PFSK-1 (cell line): ENCODE results near the gene PIAS4.

ENCODE experiments used
- FOXP2 ChIP-seq: optimal IDR thresholded peaks from 2 replicates; pipeline ENCODE3; 2011; ENCODE audit warnings: borderline replicate concordance, control low read depth, inconsistent platforms; ENCODE audit not compliant: insufficient read depth; ENCODE audit errors: extremely low read length, extremely low read depth
- POLR2AphosphoS5 ChIP-seq: IDR thresholded peaks from 2 replicates; pipeline ENCODE4 v1.6.1; 2012; ENCODE audit warnings: low read depth, mild to moderate bottlenecking, control low read depth, low read length, moderate library complexity
- SIN3A ChIP-seq: IDR thresholded peaks from 2 replicates; pipeline ENCODE4 v1.6.1; 2012; ENCODE audit warnings: mild to moderate bottlenecking, low read length, moderate library complexity, borderline replicate concordance; ENCODE audit not compliant: insufficient read depth
- TAF1 ChIP-seq: IDR thresholded peaks from 2 replicates; pipeline ENCODE4 v1.6.1; 2012; ENCODE audit warnings: low read length, control low read depth, borderline replicate concordance; ENCODE audit not compliant: insufficient read depth
- TF ChIP-seq, protein P1 (sequence below), 2 experiments: IDR thresholded peaks; 2 replicates each; pipeline versions ENCODE4 v1.6.1 to v1.8.0; 2011 to 2012; ENCODE audit warnings: low read depth in 2 of 2, low read length in 2 of 2, control low read depth in 1 of 2, inconsistent platforms in 1 of 2, mild to moderate bottlenecking in 1 of 2, moderate library complexity in 1 of 2; ENCODE audit not compliant: insufficient read depth in 1 of 2

Gene PIAS4

DNA sequence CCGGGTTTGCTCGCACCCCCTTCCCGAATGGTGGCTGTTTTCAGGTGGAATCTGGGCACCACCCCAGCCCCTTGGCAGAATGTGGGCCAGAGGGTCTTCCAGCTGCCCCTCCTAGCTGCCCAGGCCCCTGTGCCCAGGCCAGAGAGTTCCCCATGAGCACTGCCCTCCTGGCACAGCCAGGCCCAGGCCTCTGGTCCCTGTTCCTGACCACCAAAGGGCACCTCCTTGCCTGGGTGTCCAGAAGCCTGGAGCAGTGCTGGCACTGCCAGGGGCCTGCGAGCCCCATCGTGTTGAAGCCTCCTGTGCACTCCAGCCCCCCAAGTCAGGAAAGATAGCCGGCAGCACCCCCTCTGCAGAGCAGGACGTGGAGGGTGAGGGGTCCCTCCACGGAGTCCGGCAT is 23.4 kb downstream of the PIAS4 start:
- TF ChIP-seq POLR2AphosphoS5 (no peak), TAF1 (no peak), FOXP2 (no peak), SIN3A (no peak)
- TF ChIP-seq, protein P1, sequence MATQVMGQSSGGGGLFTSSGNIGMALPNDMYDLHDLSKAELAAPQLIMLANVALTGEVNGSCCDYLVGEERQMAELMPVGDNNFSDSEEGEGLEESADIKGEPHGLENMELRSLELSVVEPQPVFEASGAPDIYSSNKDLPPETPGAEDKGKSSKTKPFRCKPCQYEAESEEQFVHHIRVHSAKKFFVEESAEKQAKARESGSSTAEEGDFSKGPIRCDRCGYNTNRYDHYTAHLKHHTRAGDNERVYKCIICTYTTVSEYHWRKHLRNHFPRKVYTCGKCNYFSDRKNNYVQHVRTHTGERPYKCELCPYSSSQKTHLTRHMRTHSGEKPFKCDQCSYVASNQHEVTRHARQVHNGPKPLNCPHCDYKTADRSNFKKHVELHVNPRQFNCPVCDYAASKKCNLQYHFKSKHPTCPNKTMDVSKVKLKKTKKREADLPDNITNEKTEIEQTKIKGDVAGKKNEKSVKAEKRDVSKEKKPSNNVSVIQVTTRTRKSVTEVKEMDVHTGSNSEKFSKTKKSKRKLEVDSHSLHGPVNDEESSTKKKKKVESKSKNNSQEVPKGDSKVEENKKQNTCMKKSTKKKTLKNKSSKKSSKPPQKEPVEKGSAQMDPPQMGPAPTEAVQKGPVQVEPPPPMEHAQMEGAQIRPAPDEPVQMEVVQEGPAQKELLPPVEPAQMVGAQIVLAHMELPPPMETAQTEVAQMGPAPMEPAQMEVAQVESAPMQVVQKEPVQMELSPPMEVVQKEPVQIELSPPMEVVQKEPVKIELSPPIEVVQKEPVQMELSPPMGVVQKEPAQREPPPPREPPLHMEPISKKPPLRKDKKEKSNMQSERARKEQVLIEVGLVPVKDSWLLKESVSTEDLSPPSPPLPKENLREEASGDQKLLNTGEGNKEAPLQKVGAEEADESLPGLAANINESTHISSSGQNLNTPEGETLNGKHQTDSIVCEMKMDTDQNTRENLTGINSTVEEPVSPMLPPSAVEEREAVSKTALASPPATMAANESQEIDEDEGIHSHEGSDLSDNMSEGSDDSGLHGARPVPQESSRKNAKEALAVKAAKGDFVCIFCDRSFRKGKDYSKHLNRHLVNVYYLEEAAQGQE (IDR thresholded peaks at IDR 0.05; ENCODE audit: insufficient read depth in 1 of 2, low read depth in 2 of 2, low read length in 2 of 2), result no peak

- no peak for TF ChIP-seq POLR2AphosphoS5
- TF ChIP-seq TAF1, result no peak
- TF ChIP-seq, protein P1 (IDR thresholded peaks at IDR 0.05; ENCODE audit: insufficient read depth in 1 of 2, low read depth in 2 of 2, low read length in 2 of 2), result no peak
- TF ChIP-seq SIN3A, result no peak
- TF ChIP-seq FOXP2, result no peak
Observed at GRCh38 chr19:4031420-4031819, 23.9 kb downstream of the PIAS4 start.

DNA sequence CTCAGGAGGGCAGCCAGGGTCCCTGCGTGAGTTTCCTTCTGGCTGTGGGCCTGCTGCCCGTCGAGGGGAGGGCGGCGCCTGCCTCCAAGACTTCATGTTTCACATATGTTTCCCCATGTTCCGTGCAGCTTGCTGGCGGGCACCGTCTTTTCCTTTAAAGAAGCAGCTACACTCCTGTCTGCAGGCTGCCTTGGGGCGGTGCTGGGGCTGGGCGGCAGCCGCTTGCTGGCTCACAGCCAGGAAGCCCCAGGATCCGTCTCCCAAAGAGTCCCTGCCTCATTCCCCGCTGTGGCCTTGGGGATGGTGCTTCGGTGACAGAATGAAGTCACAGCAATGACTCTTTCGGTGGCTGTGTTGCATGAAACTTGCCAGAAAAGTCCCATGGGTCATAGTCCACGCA is 24.9 kb downstream of the PIAS4 start:
- no peak for TF ChIP-seq FOXP2

- TF ChIP-seq, protein P1 (IDR thresholded peaks at IDR 0.05; ENCODE audit: insufficient read depth in 1 of 2, low read depth in 2 of 2, low read length in 2 of 2), result no peak
- TF ChIP-seq TAF1 (no peak), POLR2AphosphoS5 (no peak), FOXP2 (no peak), SIN3A (no peak)
Observed at GRCh38 chr19:4033028-4033956, 25.8 kb downstream of the PIAS4 start.

DNA sequence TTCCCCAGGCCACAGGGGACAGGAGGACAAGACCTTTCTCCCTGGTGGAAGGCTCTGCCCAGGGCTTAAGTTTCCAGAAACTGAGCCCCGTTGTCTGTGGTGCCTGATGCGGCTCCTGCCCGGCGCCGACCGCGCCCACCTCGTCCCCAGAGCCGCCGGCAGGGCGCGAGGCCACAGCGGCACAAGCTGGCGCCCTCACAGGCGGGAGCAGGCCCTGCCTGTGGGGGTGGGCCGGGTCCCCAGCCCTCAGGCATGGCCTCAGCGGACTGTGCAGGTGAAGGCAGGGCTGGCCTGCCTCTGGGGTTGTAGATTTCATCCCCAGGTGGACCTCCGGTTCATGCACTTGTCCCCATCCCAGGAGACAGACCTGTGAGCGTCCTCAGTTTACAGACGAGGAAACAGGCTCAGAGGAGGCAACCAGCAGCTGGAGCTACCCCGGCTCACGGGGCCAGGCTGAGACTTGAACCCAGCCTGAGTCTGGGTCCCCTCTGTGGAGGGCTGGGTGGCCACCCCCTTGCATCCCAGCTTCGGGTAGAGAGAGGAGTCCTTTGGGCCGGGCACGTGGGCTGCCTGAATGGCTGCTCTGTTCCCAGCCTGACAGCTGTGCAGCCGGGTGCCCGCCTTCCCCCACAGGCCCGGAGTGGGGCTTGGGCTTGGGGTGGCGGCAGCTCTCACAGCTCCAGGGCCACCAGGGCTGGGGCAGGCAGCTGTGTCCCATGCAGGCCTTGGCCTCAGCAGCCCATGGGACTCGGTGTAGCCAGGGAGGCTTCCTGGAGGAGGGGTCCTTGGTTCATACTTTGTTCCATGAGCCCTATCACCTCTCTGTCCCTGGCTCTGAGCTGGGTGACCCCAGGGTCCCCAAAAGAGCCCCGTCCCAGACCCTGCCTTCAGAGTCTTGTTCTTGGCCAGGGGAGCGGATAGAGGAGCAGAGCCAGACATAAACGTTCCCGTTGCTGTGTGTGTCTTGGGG is 26.8 kb downstream of the PIAS4 start:
- TF ChIP-seq, protein P1 (IDR thresholded peaks at IDR 0.05; ENCODE audit: insufficient read depth in 1 of 2, low read depth in 2 of 2, low read length in 2 of 2), result no peak
- no peak for TF ChIP-seq FOXP2
- TF ChIP-seq SIN3A, result no peak
- no peak for TF ChIP-seq TAF1
- TF ChIP-seq POLR2AphosphoS5, result no peak
